Karpas-422 (cell line): ENCODE measurements around the gene ERBB3. TPM values are rescaled to one million over a fixed set of nuclear protein-coding genes. Genes with fewer than 3 reads are reported as not detected.

Experiments used
- DNase-seq: peaks from one replicate; pipeline ENCODE4 v3.0.0-alpha.2; 2015
- H2AFZ ChIP-seq: fragments of 200-600 bp; sonication (generic); 2 replicates; pipeline ENCODE4 v1.6.1; 2014; ENCODE audit warnings: antibody characterized with exemption, low read length, mixed read lengths
- H3K27ac ChIP-seq: fragments of 200-600 bp; sonication (generic); 2 replicates; pipeline ENCODE4 v1.5.1; 2014; ENCODE audit warnings: mild to moderate bottlenecking, low read length, moderate library complexity
- H3K27me3 ChIP-seq: fragments of 200-600 bp; sonication (generic); 2 replicates; pipeline ENCODE4 v1.6.1; 2014; ENCODE audit warnings: low read length, mixed read lengths
- H3K36me3 ChIP-seq: fragments of 200-600 bp; sonication (generic); 2 replicates; pipeline ENCODE4 v1.6.1; 2014; ENCODE audit warnings: low read length, mixed read lengths; ENCODE audit not compliant: insufficient read depth
- H3K4me1 ChIP-seq: fragments of 200-600 bp; sonication (generic); 2 replicates; pipeline ENCODE4 v1.6.1; 2014; ENCODE audit warnings: mild to moderate bottlenecking, low read length, mixed read lengths
- H3K4me2 ChIP-seq: fragments of 200-600 bp; sonication (generic); 2 replicates; pipeline ENCODE4 v1.6.1; 2014; ENCODE audit warnings: low read length, low read depth, mild to moderate bottlenecking; ENCODE audit not compliant: poor library complexity, severe bottlenecking
- H3K4me3 ChIP-seq: fragments of 200-600 bp; sonication (generic); 2 replicates; pipeline ENCODE4 v1.5.1; 2014; ENCODE audit warnings: mild to moderate bottlenecking, antibody characterized with exemption, low read length, mixed read lengths
- H3K79me2 ChIP-seq: fragments of 200-600 bp; sonication (generic); 2 replicates; pipeline ENCODE4 v1.6.1; 2014; ENCODE audit warnings: mild to moderate bottlenecking, low read length, mixed read lengths
- H3K9ac ChIP-seq: fragments of 200-600 bp; sonication (generic); 2 replicates; pipeline ENCODE4 v1.6.0; 2014; ENCODE audit warnings: low read length
- H3K9me2 ChIP-seq: fragments of 200-600 bp; sonication (generic), shearing (Covaris generic); replicated peaks from 2 replicates; pipeline ENCODE4 v1.6.0; 2014; ENCODE audit warnings: mild to moderate bottlenecking, low read length, moderate library complexity; ENCODE audit not compliant: insufficient read depth
- H3K9me3 ChIP-seq: fragments of 300-700, 200-600 bp; sonication (generic); 2 replicates; pipeline ENCODE4 v1.6.1; 2014; ENCODE audit warnings: low read length, mixed read lengths
- H4K20me1 ChIP-seq: fragments of 200-600 bp; sonication (generic); 2 replicates; pipeline ENCODE4 v1.6.1; 2014; ENCODE audit warnings: mild to moderate bottlenecking, antibody characterized with exemption, low read length, low read depth; ENCODE audit not compliant: insufficient read depth
- total RNA-seq: library from RNA; depleted of rRNA; stranded (reverse); fragments of >200 nt; shearing (Covaris generic); gene quantifications from 2 replicates; pipeline ENCODE4 v1.2.3, GENCODE V29; 2014; ENCODE audit warnings: low replicate concordance

The ERBB3 gene
- total RNA-seq, 1 experiment from 2014 or later = not detected

- Histone ChIP-seq H4K20me1 (no peaks in the 10 kb centered on the region), H3K79me2 (peaks cover 32% of the 10 kb centered on the region), H3K4me2 (peak overlapping the region; percentile 94), H3K9ac (peak overlapping the region; percentile 77), H3K4me3 (peak overlapping the region; percentile 74), H3K36me3 (peaks cover 9% of the 10 kb centered on the region), H3K4me1 (peaks cover 25% of the 10 kb centered on the region), H3K9me3 (no peaks in the 10 kb centered on the region), H3K27ac (peak overlapping the region; percentile 61), H3K27me3 (no peaks in the 10 kb centered on the region), H3K9me2 (no peaks in the 10 kb centered on the region), H2AFZ (no peak overlapping the region)
- peak; percentile 87 for DNase-seq
These were observed 39.4 kb downstream of the ERBB3 start for GRCh38 chr12:56119361-56119796.

- peaks cover 21% of the 10 kb centered on the region for H3K4me1 ChIP-seq
- H3K4me2 ChIP-seq = peak overlapping the region; percentile 94
- no peak overlapping the region for H3K27ac ChIP-seq
- peak overlapping the region; percentile 74; the same call in 1 of the 2 replicates for H3K4me3 ChIP-seq
- H2AFZ ChIP-seq = no peak overlapping the region
- H4K20me1 ChIP-seq = no peaks in the 10 kb centered on the region
- H3K9me2 ChIP-seq = no peaks in the 10 kb centered on the region
- H3K36me3 ChIP-seq = peaks cover 9% of the 10 kb centered on the region
- H3K27me3 ChIP-seq = no peaks in the 10 kb centered on the region
- H3K79me2 ChIP-seq = peaks cover 32% of the 10 kb centered on the region
- H3K9ac ChIP-seq = peak overlapping the region; percentile 77
- no peak for DNase-seq
- no peaks in the 10 kb centered on the region for H3K9me3 ChIP-seq
These were observed 40.3 kb downstream of the ERBB3 start for GRCh38 chr12:56120158-56120846.

- Histone ChIP-seq H2AFZ (no peak overlapping the region), H3K4me1 (peaks cover 25% of the 10 kb centered on the region), H3K36me3 (peaks cover 9% of the 10 kb centered on the region), H4K20me1 (no peaks in the 10 kb centered on the region), H3K4me2 (no peak overlapping the region), H3K27me3 (no peaks in the 10 kb centered on the region), H3K9me3 (no peaks in the 10 kb centered on the region), H3K27ac (no peak overlapping the region), H3K79me2 (peaks cover 32% of the 10 kb centered on the region), H3K9ac (no peak overlapping the region), H3K9me2 (no peaks in the 10 kb centered on the region), H3K4me3 (no peak overlapping the region)
- DNase-seq = no peak
These were observed 41.4 kb downstream of the ERBB3 start for GRCh38 chr12:56121204-56121870.

- Histone ChIP-seq H3K9me3 (no peaks in the 10 kb centered on the region), H3K9me2 (no peaks in the 10 kb centered on the region), H3K27ac (no peak overlapping the region), H3K27me3 (no peaks in the 10 kb centered on the region), H3K4me1 (peaks cover 38% of the 10 kb centered on the region), H3K79me2 (peaks cover 23% of the 10 kb centered on the region), H3K4me3 (no peak overlapping the region), H3K9ac (no peak overlapping the region), H2AFZ (no peak overlapping the region), H3K36me3 (0 out of 2 replicates have a peak, but pooled peaks cover 6% of the 10 kb centered on the region), H3K4me2 (no peak overlapping the region), H4K20me1 (no peaks in the 10 kb centered on the region)
- DNase-seq = no peak
These were observed 42.7 kb downstream of the ERBB3 start for GRCh38 chr12:56122637-56123036.

- H3K27me3 ChIP-seq = no peaks in the 10 kb centered on the region
- H3K79me2 ChIP-seq = peaks cover 27% of the 10 kb centered on the region
- H3K4me1 ChIP-seq = peaks cover 33% of the 10 kb centered on the region
- H3K4me3 ChIP-seq = no peak overlapping the region
- H2AFZ ChIP-seq = no peak overlapping the region
- H3K9me2 ChIP-seq = no peaks in the 10 kb centered on the region
- H3K36me3 ChIP-seq = 0 out of 2 replicates have a peak, but pooled peaks cover 6% of the 10 kb centered on the region
- DNase-seq = no peak
- H3K9ac ChIP-seq = no peak overlapping the region
- H4K20me1 ChIP-seq = no peaks in the 10 kb centered on the region
- no peaks in the 10 kb centered on the region for H3K9me3 ChIP-seq
- H3K4me2 ChIP-seq = no peak overlapping the region
- H3K27ac ChIP-seq = no peak overlapping the region
These were observed 44.2 kb downstream of the ERBB3 start for GRCh38 chr12:56124133-56124532.

DNA sequence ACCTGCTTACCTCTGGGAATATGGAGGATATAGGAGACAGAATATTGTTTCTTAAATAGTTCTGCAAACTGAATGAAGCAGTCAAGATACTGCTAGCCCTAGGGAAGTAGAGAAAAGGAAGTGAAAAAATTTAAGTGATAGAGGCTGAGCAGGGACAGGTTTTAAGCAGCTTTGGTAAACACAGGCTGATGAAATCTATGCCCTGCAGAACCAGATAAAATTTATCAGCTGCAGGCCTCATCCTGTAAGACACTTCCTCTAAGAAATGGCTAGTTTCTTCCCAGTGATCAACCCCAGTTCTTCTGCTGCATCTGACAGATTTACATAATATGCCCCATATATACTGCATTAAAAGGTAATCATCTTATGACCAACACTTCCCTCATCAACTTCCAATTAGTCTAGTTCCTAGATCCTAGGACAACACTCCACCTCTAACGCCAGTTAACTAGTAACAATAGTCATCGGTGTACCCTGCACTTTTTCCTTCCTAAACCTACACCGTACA, 46.8 kb downstream of the ERBB3 start:
- Histone ChIP-seq H4K20me1 (no peaks in the 10 kb centered on the region), H3K9me3 (no peaks in the 10 kb centered on the region), H3K4me1 (peaks cover 28% of the 10 kb centered on the region), H3K27me3 (no peaks in the 10 kb centered on the region), H2AFZ (no peak overlapping the region), H3K36me3 (peaks cover 14% of the 10 kb centered on the region), H3K4me3 (peak overlapping the region; percentile 63), H3K27ac (peak overlapping the region; percentile 88), H3K9me2 (no peaks in the 10 kb centered on the region), H3K9ac (peak overlapping the region; percentile 65), H3K79me2 (peaks cover 27% of the 10 kb centered on the region), H3K4me2 (peak overlapping the region; percentile 90)
- peak; percentile 67 for DNase-seq

DNA sequence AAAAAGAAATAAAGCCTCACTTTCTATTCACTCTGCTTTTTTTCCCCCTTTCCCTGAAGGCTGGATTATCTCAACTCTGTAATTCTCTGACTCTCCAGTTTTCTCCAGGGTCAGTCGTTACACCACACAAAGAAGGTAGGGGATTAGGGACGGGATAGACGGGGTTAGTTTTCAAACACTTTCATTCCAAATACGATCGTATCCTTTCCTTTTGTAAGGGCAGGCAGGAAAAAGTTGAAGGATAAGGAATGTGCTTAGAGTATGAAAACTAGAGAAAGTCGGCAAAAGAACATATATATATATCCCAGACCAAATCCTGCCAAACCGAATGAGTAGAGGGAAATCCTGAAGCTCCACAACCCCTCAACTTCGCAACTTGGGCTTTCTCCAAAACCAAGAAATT, 47.5 kb downstream of the ERBB3 start:
- Histone ChIP-seq H3K36me3 (peaks cover 18% of the 10 kb centered on the region), H3K27me3 (no peaks in the 10 kb centered on the region), H3K9me3 (no peaks in the 10 kb centered on the region), H3K79me2 (peaks cover 27% of the 10 kb centered on the region), H3K9me2 (no peaks in the 10 kb centered on the region), H3K9ac (peak overlapping the region; percentile 65), H3K27ac (peak overlapping the region; percentile 88), H3K4me2 (peak overlapping the region; percentile 90), H3K4me3 (peak overlapping the region; percentile 63), H3K4me1 (peaks cover 28% of the 10 kb centered on the region), H2AFZ (no peak overlapping the region), H4K20me1 (no peaks in the 10 kb centered on the region)
- no peak for DNase-seq
